LoVo (cell line): Measurements from ENCODE around the gene PHKA1.
"Not testable (repeated sequence)": the region's sequence is repeated elsewhere in the genome, so short reads cannot be mapped to it uniquely, and the experiment has no call there.

Source experiments
- DNase-seq: peaks from one replicate; pipeline ENCODE4 v3.0.0-alpha.2; 2016; ENCODE audit warnings: low spot score

The PHKA1 gene

DNA sequence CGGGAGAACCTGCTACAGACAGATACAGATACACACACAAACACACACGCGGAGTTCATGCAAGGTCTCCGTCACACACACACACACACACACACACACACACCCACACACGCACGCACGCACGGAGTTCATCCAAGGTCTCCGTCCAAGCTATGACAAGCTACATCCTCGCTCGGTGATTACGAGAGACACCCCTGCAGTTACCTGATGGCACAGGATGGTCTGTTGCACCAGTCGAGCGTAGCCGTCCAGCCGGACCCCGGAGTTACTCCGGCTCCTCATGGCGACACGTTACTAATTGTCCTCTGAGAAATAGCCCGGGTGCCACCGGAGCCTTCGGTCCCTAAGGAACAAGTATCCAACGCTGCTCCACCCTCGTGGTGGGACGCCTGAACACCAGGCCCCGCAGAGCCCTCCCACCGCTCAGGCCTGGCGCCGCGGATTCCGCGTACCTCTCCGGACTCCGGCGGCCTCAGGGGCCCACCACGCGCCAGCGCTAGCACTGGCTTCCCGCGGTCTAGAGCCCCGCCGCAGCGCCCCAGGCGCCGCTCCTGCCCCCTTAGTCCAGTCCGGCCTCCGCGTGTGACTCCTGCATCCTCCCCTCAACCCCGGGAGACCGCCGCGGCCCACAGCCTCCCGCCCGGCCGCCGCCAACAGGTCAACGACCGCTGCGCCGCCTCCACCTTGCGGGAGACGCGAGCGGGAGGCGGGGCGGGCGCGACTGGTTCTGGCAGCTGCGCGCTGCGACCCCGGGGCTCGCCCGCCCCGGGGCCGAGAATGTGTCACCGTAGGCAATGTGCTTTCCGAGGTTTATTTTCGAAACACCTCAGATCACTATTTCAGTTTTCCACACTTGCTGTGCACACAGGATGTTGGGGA, at the start of gene PHKA1:
Gene PHKA1 (minus strand): TSS at position 708 of the 879 bp plus-strand sequence. CDS start 426 bp downstream, at position 282.
- peak; percentile 52 for DNase-seq

- DNase-seq = not testable (repeated sequence)
Measured at GRCh38 chrX:72760454-72760853, 46.3 kb upstream of the PHKA1 start.

DNA sequence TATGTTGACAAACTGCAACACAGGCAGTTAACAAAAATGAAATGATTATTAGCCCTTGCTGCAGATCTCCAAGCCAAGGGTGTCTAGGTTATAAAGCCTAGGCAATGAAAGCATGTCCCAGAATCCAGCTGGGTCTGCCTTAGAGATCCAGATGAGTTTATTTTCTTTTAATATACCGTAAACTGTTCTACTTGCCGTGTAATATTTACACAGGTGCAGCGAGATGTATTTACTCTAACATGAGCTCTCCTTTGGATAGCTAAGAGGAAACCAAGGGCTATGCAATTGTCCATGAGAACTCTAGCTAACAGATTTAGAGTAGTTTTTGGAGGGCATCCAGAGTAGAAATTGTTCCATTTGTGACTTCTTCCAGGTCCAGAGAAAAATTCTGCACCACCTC, 34.4 kb upstream of the PHKA1 start:
- DNase-seq = not testable (repeated sequence)

DNA sequence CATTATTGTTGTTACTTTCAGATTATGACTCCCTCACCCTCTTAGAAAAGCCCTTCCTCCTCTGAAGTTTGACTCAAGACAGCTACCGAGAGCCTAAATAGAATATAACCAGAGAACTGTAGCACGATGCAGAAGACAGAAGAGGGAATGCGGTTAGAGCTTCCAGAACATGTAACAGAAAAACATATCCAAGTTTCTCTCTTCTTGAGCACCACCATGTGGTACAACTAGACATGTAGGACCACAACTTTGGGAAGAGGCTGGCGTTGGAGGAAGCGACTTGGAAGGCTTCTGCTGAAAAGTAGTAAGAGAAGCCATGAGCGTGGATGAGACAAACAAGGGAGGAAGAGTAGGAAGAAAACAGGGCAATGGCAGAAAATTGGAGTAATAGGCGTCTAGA, 31.4 kb upstream of the PHKA1 start:
- not testable (repeated sequence) for DNase-seq

DNA sequence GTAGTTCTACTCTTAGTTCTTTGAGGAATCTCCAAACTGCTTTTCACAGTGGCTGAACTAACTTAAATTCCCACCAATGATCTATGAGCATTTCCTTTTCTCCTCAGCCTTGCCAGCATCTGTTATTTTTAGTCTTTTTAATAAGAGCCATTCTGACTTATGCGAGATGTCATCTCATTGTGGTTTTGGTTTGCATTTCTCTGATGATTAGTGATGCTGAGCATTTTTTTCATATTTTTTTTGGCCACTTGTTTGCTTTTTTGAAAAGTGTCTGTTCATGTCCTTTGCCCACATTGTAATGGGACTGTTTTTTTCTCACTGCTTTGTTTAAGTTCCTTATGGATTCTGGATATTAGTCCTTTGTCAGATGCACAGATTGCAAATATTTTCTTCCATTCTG, 21.5 kb upstream of the PHKA1 start:
- no peak for DNase-seq

DNA sequence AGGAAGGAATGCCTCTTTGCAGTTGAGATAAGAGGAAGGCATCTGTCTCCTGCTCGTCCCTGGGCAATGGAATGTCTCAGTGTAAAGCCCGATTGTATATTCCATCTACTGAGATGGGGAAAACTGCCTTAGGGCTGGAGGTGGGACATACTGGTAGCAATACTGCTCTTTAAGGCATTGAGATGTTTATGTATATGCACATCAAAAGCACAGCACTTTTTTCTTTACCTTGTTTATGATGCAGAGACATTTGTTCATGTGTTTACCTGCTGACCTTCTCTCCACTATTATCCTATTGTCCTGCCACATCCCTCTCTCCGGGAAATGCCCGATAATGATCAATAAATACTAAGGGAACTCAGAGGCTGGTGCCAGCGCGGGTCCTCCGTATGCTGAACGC, 19.5 kb upstream of the PHKA1 start:
- DNase-seq = not testable (repeated sequence)

DNA sequence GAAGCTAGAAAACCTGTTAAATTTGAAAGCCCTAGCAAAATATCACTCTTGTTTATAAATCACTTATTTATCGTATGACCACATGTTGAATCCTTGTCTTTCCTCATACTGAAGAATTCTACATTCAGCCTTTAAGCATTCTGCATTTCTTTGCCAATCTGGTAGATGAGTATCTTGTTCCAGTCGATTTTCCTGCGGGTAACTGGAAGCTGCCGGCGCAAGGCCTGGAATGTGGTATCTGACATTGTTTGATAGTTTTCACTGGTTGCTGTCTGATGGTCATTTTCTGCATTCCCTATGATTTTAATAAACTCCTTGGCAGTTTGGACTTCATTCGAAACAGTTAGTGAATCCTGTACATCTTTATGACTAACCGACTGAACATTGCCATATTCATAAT, 13.7 kb upstream of the PHKA1 start:
- DNase-seq = no peak

DNA sequence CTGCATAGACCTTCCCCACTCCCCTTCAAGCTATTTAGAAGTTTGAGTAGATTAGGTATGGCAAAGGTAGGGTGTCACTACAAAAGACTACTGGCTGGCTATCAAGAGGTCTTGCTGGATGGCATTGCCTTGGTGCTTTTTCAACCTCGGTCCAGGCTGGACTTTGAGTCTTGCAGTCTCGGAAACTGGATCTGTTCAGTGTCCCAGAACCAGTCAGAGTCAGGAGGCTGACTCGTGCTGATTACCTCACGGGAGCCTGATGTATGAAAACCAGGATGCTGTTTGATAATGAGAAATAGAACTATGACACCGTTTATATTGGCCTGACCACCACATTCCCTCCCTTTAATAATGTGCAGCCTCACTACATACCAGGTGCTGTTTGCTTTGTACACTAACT, 2.7 kb upstream of the PHKA1 start:
- DNase-seq = no peak

DNA sequence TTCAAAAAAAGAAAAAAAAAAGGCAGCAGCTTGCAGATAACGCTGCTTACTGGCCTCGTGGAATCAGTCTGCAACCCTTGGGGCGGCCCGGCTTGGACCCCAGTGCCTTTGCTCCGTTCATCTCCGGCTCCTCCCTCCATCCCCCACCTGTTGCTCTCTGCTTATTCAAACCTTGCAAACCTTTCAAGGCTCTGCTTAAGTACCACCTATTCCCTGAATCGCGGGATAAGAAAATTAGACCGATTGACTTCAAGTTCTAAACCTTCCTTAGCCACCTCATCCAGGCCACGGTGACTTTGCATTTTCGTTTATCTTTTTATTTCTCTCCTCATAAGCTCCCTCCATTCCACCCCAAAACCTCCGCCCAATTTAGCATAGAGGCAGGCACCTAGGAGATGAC, 1.4 kb upstream of the PHKA1 start:
- no peak for DNase-seq

GRCh38 chrX:72714478-72714916, 391 bp upstream of the PHKA1 start:
- peak; percentile 52 for DNase-seq

DNA sequence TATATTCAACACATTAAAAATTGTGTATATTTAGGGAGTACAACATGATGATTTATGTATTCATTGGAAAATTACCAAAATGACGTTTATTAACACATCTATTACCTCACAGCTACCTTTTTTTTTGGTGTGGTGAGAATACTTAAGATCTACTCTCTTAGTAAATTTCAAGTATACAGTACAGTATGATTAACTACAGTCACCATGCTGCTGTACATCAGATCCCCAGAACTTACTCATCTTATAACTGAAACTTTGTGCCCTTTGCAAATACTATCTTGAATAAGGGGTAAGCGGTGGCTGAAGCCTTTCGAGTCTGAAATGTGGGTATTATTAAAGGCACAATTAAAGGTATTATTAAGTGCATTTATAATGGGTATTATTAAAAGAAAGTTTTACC, 976 bp downstream of the PHKA1 start:
- DNase-seq = no peak

DNA sequence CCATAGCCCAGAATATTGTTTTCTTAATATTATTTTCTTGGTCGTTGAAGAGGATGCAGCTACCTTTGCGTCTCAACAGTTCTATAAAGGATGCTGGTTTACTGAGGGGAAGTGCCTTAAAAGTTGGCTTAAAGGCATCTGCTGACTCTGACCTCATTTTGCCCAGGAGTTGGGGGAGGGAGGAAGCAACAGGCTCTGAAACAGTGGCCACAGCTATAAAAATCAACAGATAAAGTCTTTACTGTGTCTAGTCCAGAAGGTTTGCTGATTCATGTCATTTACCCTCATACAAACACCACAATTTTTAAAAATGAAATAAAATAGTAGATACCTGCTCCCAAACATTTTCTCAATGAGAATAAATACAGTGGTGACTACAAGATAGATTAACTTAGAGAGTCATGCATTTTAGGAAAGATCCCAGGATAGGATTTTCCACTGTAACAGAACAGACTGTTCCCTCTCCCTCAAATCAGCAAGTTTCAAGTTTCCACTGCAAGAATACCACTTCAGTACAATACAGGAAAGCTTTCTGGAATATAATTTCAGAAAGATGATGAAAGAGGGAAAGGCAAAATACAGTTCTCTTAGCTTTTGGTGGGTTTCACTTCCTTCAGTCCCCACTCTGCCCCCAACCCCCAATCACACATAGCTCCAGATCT, 1.9 kb downstream of the PHKA1 start:
- no peak for DNase-seq

- no peak for DNase-seq
Measured at GRCh38 chrX:72705814-72706213, 8.3 kb downstream of the PHKA1 start.

DNA sequence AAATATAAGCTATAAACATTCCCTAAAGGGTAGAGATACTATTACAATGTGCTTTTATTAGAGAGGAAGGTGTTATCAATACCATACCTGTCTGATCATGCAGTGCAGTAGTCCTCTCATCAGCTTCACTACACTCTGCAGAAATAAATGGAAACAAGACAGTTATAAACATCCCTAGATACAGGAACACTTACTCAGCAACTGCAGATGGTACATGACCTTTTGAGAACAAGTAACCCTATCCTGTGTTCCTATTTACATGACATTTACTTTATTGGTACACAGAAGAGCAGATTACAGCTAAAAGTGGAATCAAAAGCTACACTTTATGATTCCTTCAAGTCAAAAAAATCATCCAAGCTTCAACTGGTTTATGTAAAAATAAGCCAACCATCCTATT, 9.0 kb downstream of the PHKA1 start:
- DNase-seq = no peak

DNA sequence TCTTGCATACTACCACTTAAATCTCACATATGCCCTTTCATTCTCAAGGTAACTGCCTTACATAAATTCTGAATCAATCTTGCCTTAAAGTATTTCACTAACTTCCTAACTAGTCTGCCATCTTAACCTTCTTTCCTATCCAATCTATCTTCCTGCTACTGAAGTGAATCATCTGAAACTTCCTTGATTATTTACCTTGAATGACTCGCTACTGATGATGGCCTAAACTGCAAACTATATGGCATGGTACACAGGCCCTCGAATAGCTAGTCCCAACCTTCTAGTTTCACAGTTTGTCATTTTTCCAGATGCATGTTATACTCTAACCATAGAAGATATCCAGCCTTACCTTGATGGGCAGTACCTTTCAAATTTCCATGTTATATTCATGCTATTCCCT, 19.9 kb downstream of the PHKA1 start:
- no peak for DNase-seq

GRCh38 chrX:72693477-72693876, 20.6 kb downstream of the PHKA1 start:
- DNase-seq = no peak

- no peak for DNase-seq
Measured at GRCh38 chrX:72687396-72687795, 26.7 kb downstream of the PHKA1 start.

GRCh38 chrX:72685810-72686456, 28.2 kb downstream of the PHKA1 start:
- peak; percentile 61 for DNase-seq

DNA sequence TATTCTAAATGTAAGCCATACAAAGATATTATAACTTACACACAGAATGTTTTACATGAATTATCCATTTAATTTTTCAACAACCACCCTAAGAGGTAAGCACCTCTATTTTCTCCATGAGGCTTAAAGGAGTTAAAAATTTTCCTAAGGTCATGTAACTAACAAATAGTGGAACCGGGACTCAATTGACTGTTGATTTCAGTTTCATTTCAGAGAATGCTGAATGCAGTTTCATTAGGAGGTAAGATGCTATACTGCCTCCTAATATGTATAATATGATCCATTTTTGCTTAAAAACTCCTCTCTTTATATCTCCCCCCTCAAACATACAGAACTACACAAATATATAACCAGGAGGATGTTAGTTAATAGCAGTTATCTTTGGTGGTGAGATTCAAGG, 29.1 kb downstream of the PHKA1 start:
- DNase-seq = no peak

DNA sequence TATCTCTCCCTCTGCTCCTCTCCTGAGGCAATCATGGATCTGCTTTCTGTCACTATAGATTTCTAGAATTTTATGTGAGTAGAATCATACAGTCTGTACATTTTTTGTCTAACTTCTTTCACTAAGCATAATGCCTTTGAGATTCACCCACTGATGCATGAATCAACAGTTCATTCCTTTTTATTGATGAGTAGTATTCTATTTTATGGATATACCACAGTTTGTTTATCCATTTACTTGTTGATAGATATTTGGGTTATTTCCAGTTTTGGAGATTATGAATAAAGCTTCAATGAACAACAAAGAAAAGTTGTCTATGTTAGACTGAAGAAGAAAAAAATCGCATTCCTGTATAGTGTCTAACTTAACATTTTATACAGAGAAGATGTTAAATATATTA, 30.5 kb downstream of the PHKA1 start:
- no peak for DNase-seq

DNA sequence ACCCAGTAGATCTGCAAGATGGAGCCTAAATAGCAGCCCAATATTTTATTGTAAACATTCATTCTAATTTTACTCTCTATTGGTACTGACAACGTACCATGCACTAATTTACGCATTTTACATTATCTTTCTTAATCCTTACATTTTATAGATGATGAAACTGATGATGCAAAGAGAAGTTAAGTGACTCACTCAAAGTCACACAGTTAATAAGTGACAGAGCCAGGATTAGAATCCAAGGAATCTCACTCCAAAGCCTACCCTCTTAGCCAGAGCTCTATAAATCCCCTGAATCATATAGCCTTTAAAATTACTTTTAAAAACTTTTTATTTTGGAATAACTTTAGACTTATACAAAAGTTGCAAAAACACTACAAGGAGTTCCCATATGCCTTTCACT, 37.6 kb downstream of the PHKA1 start:
- DNase-seq = no peak

DNA sequence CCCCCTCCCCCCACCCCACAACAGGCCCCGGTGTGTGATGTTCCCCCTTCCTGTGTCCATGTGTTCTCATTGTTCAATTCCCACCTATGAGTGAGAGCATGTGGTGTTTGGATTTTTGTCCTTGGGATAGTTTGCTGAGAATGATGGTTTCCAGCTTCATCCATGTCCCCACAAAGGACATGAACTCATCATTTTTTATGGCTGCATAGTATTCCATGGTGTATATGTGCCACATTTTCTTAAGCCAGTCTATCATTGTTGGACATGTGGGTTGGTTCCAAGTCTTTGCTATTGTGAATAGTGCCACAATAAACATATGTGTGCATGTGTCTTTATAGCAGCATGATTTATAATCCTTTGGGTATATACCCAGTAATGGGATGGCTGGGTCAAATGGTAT, 40.2 kb downstream of the PHKA1 start:
- DNase-seq = not testable (repeated sequence)

DNA sequence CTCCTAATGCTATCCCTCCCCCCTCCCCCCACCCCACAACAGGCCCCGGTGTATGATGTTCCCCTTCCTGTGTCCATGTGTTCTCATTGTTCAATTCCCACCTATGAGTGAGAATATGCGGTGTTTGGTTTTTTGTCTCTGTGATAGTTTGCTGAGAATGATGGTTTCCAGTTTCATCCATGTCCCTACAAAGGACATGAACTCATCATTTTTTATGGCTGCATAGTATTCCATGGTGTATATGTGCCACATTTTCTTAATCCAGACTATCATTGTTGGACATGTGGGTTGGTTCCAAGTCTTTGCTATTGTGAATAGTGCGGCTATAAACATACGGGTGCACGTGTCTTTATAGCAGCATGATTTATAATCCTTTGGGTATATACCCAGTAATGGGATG, 44.6 kb downstream of the PHKA1 start:
- not testable (repeated sequence) for DNase-seq
